Measurements from ENCODE around the gene SLC6A11.

The SLC6A11 gene

DNA sequence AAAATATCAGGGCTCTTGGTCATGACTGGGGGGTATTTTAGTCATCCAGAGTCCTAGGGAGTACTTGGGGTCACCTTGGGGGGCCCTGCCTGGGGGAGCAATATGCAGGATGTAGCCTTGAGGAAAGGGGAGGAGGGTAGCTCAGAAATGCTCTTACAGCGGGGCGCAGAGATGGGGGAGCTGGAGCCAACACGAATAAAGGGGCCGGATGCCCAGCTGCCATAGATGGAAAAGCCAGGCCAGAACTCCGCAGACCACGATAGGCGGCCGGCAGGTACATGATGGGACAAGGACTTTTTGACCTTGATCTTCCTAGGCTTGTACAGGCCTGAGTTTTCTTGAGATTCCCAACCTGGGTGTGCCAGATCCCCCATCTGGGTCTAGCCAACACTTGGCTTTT is 128.8 kb downstream of the SLC6A11 start:
- no peak overlapping the region for H3K9ac ChIP-seq (ENCODE audit: low read length)
- no peak overlapping the region for H3K4me3 ChIP-seq (ENCODE audit: low read depth, low read length)
- no peaks in the 10 kb centered on the region for H3K27me3 ChIP-seq (ENCODE audit: control insufficient read depth, insufficient read depth, low read length)
- H3K9me3 ChIP-seq (ENCODE audit: control insufficient read depth, insufficient read depth, low read depth, low read length) = peaks cover 12% of the 10 kb centered on the region
- H3K36me3 ChIP-seq (ENCODE audit: control insufficient read depth, insufficient read depth, low read length) = no peaks in the 10 kb centered on the region
- no peak overlapping the region for H3K27ac ChIP-seq (ENCODE audit: low read depth, low read length)
- H3K4me1 ChIP-seq (ENCODE audit: control insufficient read depth, insufficient read depth, low read length) = no peaks in the 10 kb centered on the region

GRCh38 chr3:10945683-10946287 is 129.8 kb downstream of the SLC6A11 start:
- Histone ChIP-seq H3K9me3 (ENCODE audit: control insufficient read depth, insufficient read depth, low read depth, low read length) (peaks cover 12% of the 10 kb centered on the region), H3K4me3 (ENCODE audit: low read depth, low read length) (no peak overlapping the region), H3K27me3 (ENCODE audit: control insufficient read depth, insufficient read depth, low read length) (no peaks in the 10 kb centered on the region), H3K4me1 (ENCODE audit: control insufficient read depth, insufficient read depth, low read length) (no peaks in the 10 kb centered on the region), H3K27ac (ENCODE audit: low read depth, low read length) (no peak overlapping the region), H3K9ac (ENCODE audit: low read length) (no peak overlapping the region), H3K36me3 (ENCODE audit: control insufficient read depth, insufficient read depth, low read length) (no peaks in the 10 kb centered on the region)

- no peak overlapping the region for H3K27ac ChIP-seq (ENCODE audit: low read depth, low read length)
- H3K36me3 ChIP-seq (ENCODE audit: control insufficient read depth, insufficient read depth, low read length) = no peaks in the 10 kb centered on the region
- no peak overlapping the region for H3K4me3 ChIP-seq (ENCODE audit: low read depth, low read length)
- no peaks in the 10 kb centered on the region for H3K27me3 ChIP-seq (ENCODE audit: control insufficient read depth, insufficient read depth, low read length)
- H3K9ac ChIP-seq (ENCODE audit: low read length) = no peak overlapping the region
- H3K4me1 ChIP-seq (ENCODE audit: control insufficient read depth, insufficient read depth, low read length) = no peaks in the 10 kb centered on the region; the same call in 1 of the 2 replicates
- peaks cover 12% of the 10 kb centered on the region for H3K9me3 ChIP-seq (ENCODE audit: control insufficient read depth, insufficient read depth, low read depth, low read length)
Observed at GRCh38 chr3:10946526-10946925, 130.5 kb downstream of the SLC6A11 start.

DNA sequence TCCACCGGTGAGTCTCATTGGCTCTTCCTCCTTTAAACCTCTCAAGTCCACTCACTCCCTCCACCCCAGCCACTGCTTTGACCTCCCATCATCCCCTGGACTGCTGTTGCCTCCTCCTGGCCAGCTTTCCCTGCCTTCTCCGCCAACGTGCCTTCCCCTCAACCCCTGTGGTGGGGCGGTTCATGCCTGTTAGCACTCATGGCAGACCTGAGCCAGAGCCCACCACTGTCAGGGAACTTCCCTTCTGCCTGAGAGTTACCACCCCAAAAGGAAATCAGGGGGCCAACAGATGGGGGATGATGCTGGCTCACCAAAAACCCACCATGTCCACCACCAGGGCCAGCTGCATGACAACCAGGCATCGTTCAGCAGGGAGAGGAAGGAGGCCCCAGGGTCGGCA is 132.3 kb downstream of the SLC6A11 start:
- Histone ChIP-seq H3K27me3 (ENCODE audit: control insufficient read depth, insufficient read depth, low read length) (no peaks in the 10 kb centered on the region), H3K9me3 (ENCODE audit: control insufficient read depth, insufficient read depth, low read depth, low read length) (no peaks in the 10 kb centered on the region), H3K4me3 (ENCODE audit: low read depth, low read length) (no peak overlapping the region), H3K27ac (ENCODE audit: low read depth, low read length) (no peak overlapping the region), H3K4me1 (ENCODE audit: control insufficient read depth, insufficient read depth, low read length) (no peaks in the 10 kb centered on the region; the same call in 1 of the 2 replicates), H3K9ac (ENCODE audit: low read length) (no peak overlapping the region), H3K36me3 (ENCODE audit: control insufficient read depth, insufficient read depth, low read length) (no peaks in the 10 kb centered on the region)

GRCh38 chr3:10949197-10949596 is 133.2 kb downstream of the SLC6A11 start:
- H3K36me3 ChIP-seq (ENCODE audit: control insufficient read depth, insufficient read depth, low read length) = no peaks in the 10 kb centered on the region
- no peaks in the 10 kb centered on the region for H3K9me3 ChIP-seq (ENCODE audit: control insufficient read depth, insufficient read depth, low read depth, low read length)
- H3K27me3 ChIP-seq (ENCODE audit: control insufficient read depth, insufficient read depth, low read length) = no peaks in the 10 kb centered on the region; the same call in 1 of the 2 replicates
- H3K9ac ChIP-seq (ENCODE audit: low read length) = no peak overlapping the region
- no peaks in the 10 kb centered on the region; the same call in 1 of the 2 replicates for H3K4me1 ChIP-seq (ENCODE audit: control insufficient read depth, insufficient read depth, low read length)
- no peak overlapping the region for H3K27ac ChIP-seq (ENCODE audit: low read depth, low read length)
- H3K4me3 ChIP-seq (ENCODE audit: low read depth, low read length) = no peak overlapping the region

DNA sequence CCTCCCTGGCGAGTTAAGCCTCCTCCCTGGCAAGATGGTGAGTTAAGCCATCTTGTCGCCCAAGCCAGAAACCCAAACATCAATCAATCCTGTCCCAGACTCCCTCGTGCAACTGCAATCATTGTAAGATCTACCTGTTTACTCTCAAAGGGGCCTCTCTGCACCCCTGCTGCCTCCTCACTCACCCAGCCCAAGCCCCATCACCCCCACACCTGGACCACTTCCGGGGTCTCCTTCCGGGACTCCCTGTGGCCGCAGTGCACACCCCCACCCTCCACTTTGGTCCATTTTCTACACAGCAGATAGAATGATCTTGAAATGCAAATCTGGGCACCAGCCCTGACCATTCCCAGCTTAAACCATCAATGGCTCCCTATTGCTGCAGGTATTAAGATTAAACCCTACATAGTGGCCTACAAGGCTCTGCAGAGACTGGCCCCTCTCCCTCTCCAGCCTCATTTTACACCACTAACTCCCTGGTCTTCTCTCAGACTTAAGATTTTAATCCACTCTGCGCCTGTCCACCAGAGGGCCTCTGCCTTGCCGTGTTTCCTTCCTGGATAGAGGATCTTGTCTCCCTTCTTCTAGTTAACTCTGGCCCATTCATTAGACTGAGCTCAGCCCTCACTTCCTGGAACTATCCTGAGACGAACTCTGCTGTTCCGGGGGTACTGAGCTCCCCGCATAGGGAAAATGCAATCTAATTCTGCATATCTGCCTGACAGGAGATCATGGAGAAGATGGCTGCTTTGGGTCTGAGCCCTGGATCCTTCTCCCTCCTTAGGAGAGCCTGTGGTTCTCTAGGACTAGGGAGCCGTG is 134.7 kb downstream of the SLC6A11 start:
- Histone ChIP-seq H3K36me3 (ENCODE audit: control insufficient read depth, insufficient read depth, low read length) (no peaks in the 10 kb centered on the region), H3K4me3 (ENCODE audit: low read depth, low read length) (no peak overlapping the region), H3K27ac (ENCODE audit: low read depth, low read length) (no peak overlapping the region), H3K4me1 (ENCODE audit: control insufficient read depth, insufficient read depth, low read length) (no peaks in the 10 kb centered on the region; the same call in 1 of the 2 replicates), H3K9ac (ENCODE audit: low read length) (no peak overlapping the region), H3K9me3 (ENCODE audit: control insufficient read depth, insufficient read depth, low read depth, low read length) (no peaks in the 10 kb centered on the region), H3K27me3 (ENCODE audit: control insufficient read depth, insufficient read depth, low read length) (no peaks in the 10 kb centered on the region; the same call in 1 of the 2 replicates)

DNA sequence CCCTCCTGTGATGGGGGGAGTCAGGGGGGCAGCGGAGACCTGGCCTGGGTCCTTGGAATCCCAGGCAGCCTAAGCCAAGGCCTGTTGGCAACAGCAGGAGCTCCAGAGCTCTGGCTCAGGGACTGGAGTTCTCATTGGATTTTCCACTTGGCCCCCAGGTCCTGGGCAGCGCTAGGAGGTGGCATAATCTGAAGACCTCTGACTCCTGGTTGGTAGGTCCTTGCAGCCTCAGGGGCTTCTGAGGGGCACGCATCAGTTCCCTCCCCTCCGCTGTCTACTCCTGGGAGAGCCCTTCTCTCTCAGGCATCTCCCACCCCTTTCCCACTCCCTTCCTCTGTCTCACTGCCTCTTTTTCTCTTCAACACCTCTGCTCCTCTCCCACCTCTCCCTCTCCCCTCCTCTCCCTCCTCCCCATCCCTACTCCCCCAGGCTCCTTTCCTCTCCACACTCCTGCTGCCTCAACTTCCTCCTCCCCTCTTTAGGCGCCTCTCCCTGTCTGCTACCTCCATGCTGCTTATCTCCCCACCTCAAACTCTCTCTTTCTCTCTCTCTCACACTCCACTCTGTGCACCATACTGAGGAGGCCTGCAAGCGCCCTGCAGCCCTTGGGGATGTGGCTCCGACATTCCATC is 135.4 kb downstream of the SLC6A11 start:
- Histone ChIP-seq H3K9ac (ENCODE audit: low read length) (no peak overlapping the region), H3K36me3 (ENCODE audit: control insufficient read depth, insufficient read depth, low read length) (no peaks in the 10 kb centered on the region), H3K9me3 (ENCODE audit: control insufficient read depth, insufficient read depth, low read depth, low read length) (no peaks in the 10 kb centered on the region), H3K27me3 (ENCODE audit: control insufficient read depth, insufficient read depth, low read length) (no peaks in the 10 kb centered on the region; the same call in 1 of the 2 replicates), H3K4me1 (ENCODE audit: control insufficient read depth, insufficient read depth, low read length) (no peaks in the 10 kb centered on the region; the same call in 1 of the 2 replicates), H3K4me3 (ENCODE audit: low read depth, low read length) (no peak overlapping the region), H3K27ac (ENCODE audit: low read depth, low read length) (no peak overlapping the region)

GRCh38 chr3:10952525-10952924 is 136.5 kb downstream of the SLC6A11 start:
- Histone ChIP-seq H3K4me1 (ENCODE audit: control insufficient read depth, insufficient read depth, low read length) (no peaks in the 10 kb centered on the region; the same call in 1 of the 2 replicates), H3K36me3 (ENCODE audit: control insufficient read depth, insufficient read depth, low read length) (no peaks in the 10 kb centered on the region), H3K27me3 (ENCODE audit: control insufficient read depth, insufficient read depth, low read length) (no peaks in the 10 kb centered on the region; the same call in 1 of the 2 replicates), H3K9me3 (ENCODE audit: control insufficient read depth, insufficient read depth, low read depth, low read length) (no peaks in the 10 kb centered on the region), H3K27ac (ENCODE audit: low read depth, low read length) (no peak overlapping the region), H3K9ac (ENCODE audit: low read length) (no peak overlapping the region), H3K4me3 (ENCODE audit: low read depth, low read length) (no peak overlapping the region)

GRCh38 chr3:10954740-10955139 is 138.7 kb downstream of the SLC6A11 start:
- Histone ChIP-seq H3K36me3 (ENCODE audit: control insufficient read depth, insufficient read depth, low read length) (no peaks in the 10 kb centered on the region), H3K4me1 (ENCODE audit: control insufficient read depth, insufficient read depth, low read length) (no peaks in the 10 kb centered on the region; the same call in 1 of the 2 replicates), H3K27me3 (ENCODE audit: control insufficient read depth, insufficient read depth, low read length) (no peaks in the 10 kb centered on the region; the same call in 1 of the 2 replicates), H3K4me3 (ENCODE audit: low read depth, low read length) (no peak overlapping the region), H3K27ac (ENCODE audit: low read depth, low read length) (no peak overlapping the region), H3K9me3 (ENCODE audit: control insufficient read depth, insufficient read depth, low read depth, low read length) (no peaks in the 10 kb centered on the region), H3K9ac (ENCODE audit: low read length) (no peak overlapping the region)

GRCh38 chr3:10955711-10956453 is 139.9 kb downstream of the SLC6A11 start:
- Histone ChIP-seq H3K9me3 (ENCODE audit: control insufficient read depth, insufficient read depth, low read depth, low read length) (no peaks in the 10 kb centered on the region), H3K27ac (ENCODE audit: low read depth, low read length) (no peak overlapping the region), H3K36me3 (ENCODE audit: control insufficient read depth, insufficient read depth, low read length) (no peaks in the 10 kb centered on the region), H3K4me3 (ENCODE audit: low read depth, low read length) (no peak overlapping the region), H3K27me3 (ENCODE audit: control insufficient read depth, insufficient read depth, low read length) (no peaks in the 10 kb centered on the region; the same call in 1 of the 2 replicates), H3K9ac (ENCODE audit: low read length) (no peak overlapping the region), H3K4me1 (ENCODE audit: control insufficient read depth, insufficient read depth, low read length) (no peaks in the 10 kb centered on the region; the same call in 1 of the 2 replicates)
